T-helper 1 cell treated with Interleukin-12 subunit alpha and Interleukin-12 subunit beta and Interleukin-4 antibody, amounts not matched to agents 30 μg/mL and 1 μg/mL, for 36 hours (primary cell): ENCODE measurements around the gene CCDC30.
"Not testable (repeated sequence)": the region's sequence is repeated elsewhere in the genome, so short reads cannot be mapped to it uniquely, and the experiment has no call there.

Experiments used
- H3K27ac Mint-ChIP-seq: one replicate; pipeline ENCODE4 v1.8.0; 2021; ENCODE audit warnings: mild to moderate bottlenecking, mixed read lengths
- H3K27me3 Mint-ChIP-seq: one replicate; pipeline ENCODE4 v1.8.0; 2021; ENCODE audit warnings: low read depth, mixed read lengths
- H3K36me3 Mint-ChIP-seq: one replicate; pipeline ENCODE4 v1.8.0; 2021; ENCODE audit warnings: low read depth, mixed read lengths
- H3K4me1 Mint-ChIP-seq: one replicate; pipeline ENCODE4 v1.8.0; 2021; ENCODE audit warnings: low read depth, mixed read lengths
- H3K4me3 Mint-ChIP-seq: one replicate; pipeline ENCODE4 v1.8.0; 2021; ENCODE audit warnings: mild to moderate bottlenecking, moderate library complexity, mixed read lengths
- H3K9me3 Mint-ChIP-seq: one replicate; pipeline ENCODE4 v1.8.0; 2021; ENCODE audit warnings: mixed read lengths

CCDC30 gene

GRCh38 chr1:42613803-42614131, 150.7 kb downstream of the CCDC30 start:
- Mint-ChIP-seq H3K4me1 (no peaks in the 10 kb centered on the region), H3K36me3 (no peaks in the 10 kb centered on the region)

DNA sequence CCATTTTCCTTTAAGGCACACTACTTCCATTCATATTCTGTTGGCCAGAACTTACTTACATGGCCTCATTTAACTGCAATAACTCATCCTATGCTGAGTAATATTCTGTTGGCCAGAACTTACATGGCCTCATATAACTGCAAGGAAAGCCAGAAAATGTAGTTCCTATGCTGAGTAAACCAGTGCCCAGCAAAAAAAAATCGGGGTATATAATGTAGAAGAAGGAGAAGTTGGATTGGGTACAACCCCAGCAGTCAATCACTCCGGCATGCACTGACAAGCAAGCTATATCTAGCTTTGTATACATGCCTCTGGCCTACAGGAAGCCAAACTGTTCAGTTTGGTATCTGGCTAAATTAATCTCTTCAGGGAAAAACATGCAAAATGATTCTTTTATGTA, 155.8 kb downstream of the CCDC30 start:
- peaks cover 11% of the 10 kb centered on the region for H3K27me3 Mint-ChIP-seq
- H3K4me1 Mint-ChIP-seq, result no peaks in the 10 kb centered on the region
- H3K9me3 Mint-ChIP-seq, result no peaks in the 10 kb centered on the region
- H3K4me3 Mint-ChIP-seq, result no peak overlapping the region
- no peaks in the 10 kb centered on the region for H3K36me3 Mint-ChIP-seq
- H3K27ac Mint-ChIP-seq, result no peak overlapping the region

More at GRCh38 chr1:42613803-42614131, 150.7 kb downstream of the CCDC30 start:
- H3K9me3 Mint-ChIP-seq, result no peaks in the 10 kb centered on the region
- no peak overlapping the region for H3K4me3 Mint-ChIP-seq
- H3K27me3 Mint-ChIP-seq, result peaks cover 6% of the 10 kb centered on the region
- no peak overlapping the region for H3K27ac Mint-ChIP-seq

- Mint-ChIP-seq H3K4me1 (no peaks in the 10 kb centered on the region), H3K9me3 (no peaks in the 10 kb centered on the region), H3K4me3 (no peak overlapping the region), H3K27me3 (peaks cover 24% of the 10 kb centered on the region), H3K36me3 (no peaks in the 10 kb centered on the region), H3K27ac (no peak overlapping the region)
These were observed 157.2 kb downstream of the CCDC30 start for GRCh38 chr1:42620307-42620706.

- peaks cover 29% of the 10 kb centered on the region for H3K27me3 Mint-ChIP-seq
- not testable (repeated sequence) for H3K4me3 Mint-ChIP-seq, H3K4me1 Mint-ChIP-seq, H3K9me3 Mint-ChIP-seq, H3K36me3 Mint-ChIP-seq, H3K27ac Mint-ChIP-seq
These were observed 158.1 kb downstream of the CCDC30 start for GRCh38 chr1:42621180-42621579.

GRCh38 chr1:42627205-42627604, 164.1 kb downstream of the CCDC30 start:
- not testable (repeated sequence) for H3K4me3 Mint-ChIP-seq, H3K27ac Mint-ChIP-seq, H3K4me1 Mint-ChIP-seq, H3K9me3 Mint-ChIP-seq, H3K36me3 Mint-ChIP-seq
- peaks cover 27% of the 10 kb centered on the region for H3K27me3 Mint-ChIP-seq

- Mint-ChIP-seq H3K36me3 (no peaks in the 10 kb centered on the region), H3K4me1 (no peaks in the 10 kb centered on the region), H3K9me3 (no peaks in the 10 kb centered on the region), H3K4me3 (no peak overlapping the region), H3K27ac (no peak overlapping the region), H3K27me3 (peaks cover 8% of the 10 kb centered on the region)
These were observed 176.0 kb downstream of the CCDC30 start for GRCh38 chr1:42639116-42639515.

DNA sequence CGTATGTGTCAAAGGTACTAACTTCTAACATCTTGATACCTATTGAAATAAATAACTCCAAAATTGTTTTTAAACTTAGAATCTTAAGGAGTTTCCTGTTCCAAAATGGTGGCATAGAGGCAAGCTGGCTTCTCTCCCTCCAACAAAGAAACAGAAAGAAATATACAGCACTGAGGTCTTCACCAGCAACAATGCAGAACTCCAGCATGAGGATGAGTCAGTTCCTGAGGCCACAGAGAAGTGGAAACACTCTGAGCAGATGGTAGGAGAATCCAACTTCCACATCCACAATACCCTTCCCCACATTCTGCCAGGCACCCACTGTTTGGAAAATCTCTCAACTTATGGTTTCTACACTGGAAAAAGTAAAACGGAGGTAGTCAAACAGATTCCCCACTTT, 183.0 kb downstream of the CCDC30 start:
- peaks cover 19% of the 10 kb centered on the region for H3K27me3 Mint-ChIP-seq
- peaks cover 7% of the 10 kb centered on the region for H3K9me3 Mint-ChIP-seq
- H3K4me1 Mint-ChIP-seq, result no peaks in the 10 kb centered on the region
- H3K27ac Mint-ChIP-seq, result no peak overlapping the region
- peaks cover 1% of the 10 kb centered on the region for H3K36me3 Mint-ChIP-seq
- H3K4me3 Mint-ChIP-seq, result no peak overlapping the region

DNA sequence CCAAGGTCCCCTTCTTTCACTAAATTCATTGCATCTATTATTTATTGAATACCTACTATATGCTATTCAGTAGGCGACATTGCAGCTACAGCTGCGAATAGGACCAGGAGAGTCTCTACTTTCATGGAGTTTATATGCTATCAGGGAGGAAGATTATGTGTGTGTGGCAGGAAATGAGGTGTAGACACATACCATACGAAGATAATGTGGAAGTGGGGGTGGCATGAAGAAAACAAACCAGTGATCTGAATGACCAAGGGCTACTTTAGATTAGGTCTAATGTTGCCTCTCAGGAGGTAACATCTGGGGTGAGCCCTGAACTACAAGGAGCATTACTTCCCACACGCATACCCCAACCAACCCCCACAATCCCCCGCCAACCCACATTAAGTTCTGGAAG, 194.1 kb downstream of the CCDC30 start:
- H3K4me3 Mint-ChIP-seq, result peak overlapping the region; percentile 98
- peaks cover 9% of the 10 kb centered on the region for H3K27me3 Mint-ChIP-seq
- peaks cover 35% of the 10 kb centered on the region for H3K4me1 Mint-ChIP-seq
- peaks cover 17% of the 10 kb centered on the region for H3K36me3 Mint-ChIP-seq
- no peaks in the 10 kb centered on the region for H3K9me3 Mint-ChIP-seq
- H3K27ac Mint-ChIP-seq, result peak overlapping the region; percentile 76

- Mint-ChIP-seq H3K4me3 (peak within 1 kb of the TSS; percentile 98), H3K27me3 (peaks cover 5% of the 10 kb centered on the region), H3K9me3 (no peaks in the 10 kb centered on the region), H3K4me1 (peaks cover 35% of the 10 kb centered on the region), H3K27ac (peak within 1 kb of the TSS; percentile 89), H3K36me3 (peaks cover 18% of the 10 kb centered on the region)
These were observed 195.1 kb downstream of the CCDC30 start, which contains the start of gene PPIH for GRCh38 chr1:42657981-42658876. TSS of gene PPIH (plus strand) at chr1:42658423. CDS start at chr1:42658447, 24 bp downstream.

- no peaks in the 10 kb centered on the region for H3K9me3 Mint-ChIP-seq
- peaks cover 35% of the 10 kb centered on the region for H3K4me1 Mint-ChIP-seq
- H3K27me3 Mint-ChIP-seq, result no peaks in the 10 kb centered on the region
- peaks cover 22% of the 10 kb centered on the region for H3K36me3 Mint-ChIP-seq
- H3K4me3 Mint-ChIP-seq, result peak overlapping the region; percentile 98
- H3K27ac Mint-ChIP-seq, result peak overlapping the region; percentile 89
These were observed 195.8 kb downstream of the CCDC30 start for GRCh38 chr1:42658877-42659337.

DNA sequence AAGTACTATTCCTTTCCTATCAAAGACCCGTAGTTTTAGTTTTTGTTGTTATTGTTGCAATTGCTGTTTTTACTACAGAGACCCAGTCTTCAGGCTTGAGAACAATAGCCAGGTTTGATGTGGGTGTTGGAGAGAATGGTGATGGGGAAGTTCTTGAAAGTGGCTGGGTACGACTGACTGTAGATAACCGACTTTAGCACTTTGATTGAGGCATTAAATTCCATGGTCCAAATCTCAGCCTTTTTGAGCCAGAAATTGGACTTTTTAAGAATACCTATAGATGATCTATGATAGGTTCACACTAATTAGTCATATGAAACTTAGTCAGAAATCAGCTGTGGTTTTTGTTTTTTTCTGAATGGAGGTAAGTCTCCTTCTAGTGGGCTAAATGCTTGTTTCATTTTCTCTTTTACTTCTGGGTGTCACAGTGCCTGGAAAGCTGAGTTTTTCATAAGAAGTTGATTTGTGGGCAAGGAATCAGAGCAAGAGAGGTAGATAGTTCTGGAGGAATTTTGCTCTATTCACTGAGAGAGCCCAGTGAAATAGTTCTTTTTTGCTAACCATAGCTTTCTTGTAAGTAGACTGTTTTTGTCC, 197.9 kb downstream of the CCDC30 start:
- H3K4me3 Mint-ChIP-seq, result peak overlapping the region; percentile 79
- H3K9me3 Mint-ChIP-seq, result no peaks in the 10 kb centered on the region
- H3K36me3 Mint-ChIP-seq, result peaks cover 35% of the 10 kb centered on the region
- H3K4me1 Mint-ChIP-seq, result peaks cover 35% of the 10 kb centered on the region
- H3K27ac Mint-ChIP-seq, result peak overlapping the region; percentile 91
- no peaks in the 10 kb centered on the region for H3K27me3 Mint-ChIP-seq

DNA sequence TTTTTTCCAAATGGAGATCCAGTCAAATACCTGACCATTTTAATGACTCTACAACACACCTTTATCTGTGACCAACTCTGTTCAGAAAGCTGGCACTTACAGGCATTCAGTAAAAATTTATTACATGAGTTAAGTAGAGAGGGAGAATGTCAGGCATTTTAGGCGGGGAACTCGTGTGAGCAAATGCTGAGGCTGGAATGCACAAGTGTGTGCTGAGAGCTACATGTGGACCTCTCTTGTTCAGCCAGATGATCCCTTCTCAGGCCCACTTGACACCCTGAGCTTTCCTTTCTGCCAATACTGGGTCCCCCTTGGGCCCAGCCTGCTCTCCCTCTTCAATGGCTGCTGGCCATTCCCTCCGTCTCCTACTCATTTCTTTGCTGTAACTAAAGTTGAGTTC, 206.8 kb downstream of the CCDC30 start:
- H3K27ac Mint-ChIP-seq, result no peak overlapping the region
- H3K36me3 Mint-ChIP-seq, result peaks cover 49% of the 10 kb centered on the region
- no peaks in the 10 kb centered on the region for H3K9me3 Mint-ChIP-seq
- peaks cover 1% of the 10 kb centered on the region for H3K4me1 Mint-ChIP-seq
- H3K4me3 Mint-ChIP-seq, result no peak overlapping the region
- no peaks in the 10 kb centered on the region for H3K27me3 Mint-ChIP-seq

DNA sequence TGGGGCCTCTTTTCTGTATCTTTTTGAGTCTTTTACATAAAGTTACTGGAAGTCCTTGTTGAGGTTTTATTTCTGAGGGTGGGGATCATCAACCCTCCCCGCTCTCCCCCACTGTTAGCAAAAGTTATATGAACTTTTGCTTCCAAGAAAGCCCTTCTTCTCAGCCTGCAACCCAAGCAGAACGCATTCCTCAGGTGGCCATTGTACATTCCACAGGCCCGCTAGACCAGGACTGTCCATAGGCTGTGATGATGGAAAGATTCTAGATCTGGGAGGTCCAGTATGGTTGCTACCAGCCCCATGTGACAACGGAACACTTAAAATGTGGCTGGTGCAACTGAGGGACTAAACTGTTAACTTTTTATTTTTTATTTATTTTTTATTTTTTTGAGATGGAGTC, 207.3 kb downstream of the CCDC30 start:
- no peak overlapping the region for H3K27ac Mint-ChIP-seq
- H3K27me3 Mint-ChIP-seq, result no peaks in the 10 kb centered on the region
- H3K4me3 Mint-ChIP-seq, result no peak overlapping the region
- peaks cover 1% of the 10 kb centered on the region for H3K4me1 Mint-ChIP-seq
- H3K9me3 Mint-ChIP-seq, result no peaks in the 10 kb centered on the region
- H3K36me3 Mint-ChIP-seq, result peaks cover 52% of the 10 kb centered on the region

- Mint-ChIP-seq H3K9me3 (no peaks in the 10 kb centered on the region), H3K4me1 (peaks cover 1% of the 10 kb centered on the region), H3K36me3 (peaks cover 38% of the 10 kb centered on the region), H3K4me3 (no peak overlapping the region), H3K27me3 (no peaks in the 10 kb centered on the region), H3K27ac (no peak overlapping the region)
These were observed 211.1 kb downstream of the CCDC30 start for GRCh38 chr1:42674214-42674613.

GRCh38 chr1:42674682-42675081, 211.6 kb downstream of the CCDC30 start:
- H3K36me3 Mint-ChIP-seq, result peaks cover 36% of the 10 kb centered on the region
- no peak overlapping the region for H3K4me3 Mint-ChIP-seq
- H3K27me3 Mint-ChIP-seq, result no peaks in the 10 kb centered on the region
- no peaks in the 10 kb centered on the region for H3K9me3 Mint-ChIP-seq
- H3K27ac Mint-ChIP-seq, result no peak overlapping the region
- H3K4me1 Mint-ChIP-seq, result peaks cover 2% of the 10 kb centered on the region
